H1 (cell line): ENCODE results near the gene ZNF48. TPM values are rescaled to one million over a fixed set of nuclear protein-coding genes. Genes with fewer than 3 reads are reported as not detected.

Source experiments
- TEAD4 ChIP-seq: IDR thresholded peaks from 2 replicates; pipeline ENCODE4 v1.6.1; 2012; ENCODE audit warnings: low read depth, low read length, inconsistent platforms, mixed read lengths
- polyA plus RNA-seq, 7 experiments: library from polyadenylated mRNA; depleted of rRNA in 3 of 7; stranded (reverse) in 5 of 7; unstranded in 2 of 7; fragments of >200 nt in 5 of 7; fragments of 200-250 nt in 2 of 7; gene quantifications; 1 replicate in 5 of 7; 2 replicates in 1 of 7; 4 replicates in 1 of 7; pipeline versions ENCODE4 v1.2.1 to v1.2.3, GENCODE V29; 2011 to 2013; ENCODE audit warnings: missing spikeins in 2 of 7, mixed read lengths in 2 of 7
- total RNA-seq: library from RNA; stranded (reverse); fragmentation: NEBNext Ultra II Directional; extraction: Animal tissue kit (Norgen Biotek cat#: 25700); gene quantifications from 2 replicates; pipeline ENCODE4 v1.2.1, GENCODE V29; 2021

ZNF48 gene
- total and polyA plus RNA-seq, 2 of the 8 experiments (the other 6 are each of a cell fraction or from before 2014, with no cell fraction given) = 30.4 to 41.2 TPM

DNA sequence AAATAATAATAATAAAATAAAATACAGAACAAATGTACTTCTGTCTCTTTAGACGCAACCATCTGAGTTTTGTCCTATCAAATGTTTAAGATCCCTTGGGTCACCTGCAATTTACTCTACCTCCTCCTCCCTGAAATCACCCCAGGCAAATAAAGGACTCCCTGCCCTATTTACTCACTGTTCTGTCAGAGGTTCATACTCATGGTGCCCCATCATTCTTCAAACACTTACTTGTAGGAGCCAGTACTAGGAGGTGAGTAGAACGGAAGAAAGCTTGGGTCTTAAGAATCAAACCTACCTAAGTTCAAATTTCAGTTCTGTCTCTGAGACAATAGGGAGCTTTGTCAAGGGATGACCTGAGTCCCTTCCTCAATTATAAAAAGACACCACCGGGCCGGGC lies 28.7 kb upstream of the ZNF48 start (continued):
- no peak for TF ChIP-seq TEAD4
